GM23338 (cell line): ENCODE measurements around the gene RNF215. TPM values are rescaled to one million over a fixed set of nuclear protein-coding genes. Genes with fewer than 3 reads are reported as not detected.

Source experiments
- ATAC-seq: fragments of 200-7000 bp; cut with Tn5 transposase; 3 replicates; pipeline ENCODE4 v1.9.1; 2020
- DNase-seq: peaks from one replicate; pipeline ENCODE4 v3.0.0-alpha.2; 2015; ENCODE audit warnings: low spot score
- H2AFZ ChIP-seq: fragments of 200-600 bp; sonication (generic); 2 replicates; pipeline ENCODE4 v1.8.0; 2016; ENCODE audit warnings: antibody characterized with exemption, mild to moderate bottlenecking, moderate library complexity
- H3F3A ChIP-seq: fragments of 200-600 bp; sonication (generic); replicated peaks from 2 replicates; pipeline ENCODE4 v1.8.0; 2017; ENCODE audit warnings: antibody characterized with exemption, mixed run types, low read depth
- H3K27ac ChIP-seq: fragments of 200-600 bp; sonication (generic); 2 replicates; pipeline ENCODE4 v1.6.1; 2016; ENCODE audit warnings: low read depth
- H3K27me3 ChIP-seq: fragments of 200-600 bp; sonication (generic); 2 replicates; pipeline ENCODE4 v1.8.0; 2016; ENCODE audit warnings: mild to moderate bottlenecking, mixed run types, moderate library complexity; ENCODE audit not compliant: insufficient read depth
- H3K36me3 ChIP-seq: fragments of 200-600 bp; sonication (generic); 2 replicates; pipeline ENCODE4 v1.8.0; 2016; ENCODE audit warnings: mild to moderate bottlenecking; ENCODE audit not compliant: insufficient read depth
- H3K4me1 ChIP-seq: fragments of 200-600 bp; sonication (generic); 2 replicates; pipeline ENCODE4 v1.8.0; 2016; ENCODE audit warnings: mild to moderate bottlenecking, moderate library complexity; ENCODE audit not compliant: insufficient read depth
- H3K4me2 ChIP-seq: fragments of 200-600 bp; sonication (generic); 2 replicates; pipeline ENCODE4 v1.7.1; 2017; ENCODE audit warnings: mixed run types
- H3K4me3 ChIP-seq: fragments of 200-600 bp; sonication (generic); 2 replicates; pipeline ENCODE4 v1.6.1; 2016; ENCODE audit warnings: mixed run types
- H3K79me2 ChIP-seq: fragments of 200-600 bp; sonication (generic); replicated peaks from 2 replicates; pipeline ENCODE4 v1.8.0; 2017; ENCODE audit warnings: mild to moderate bottlenecking; ENCODE audit not compliant: insufficient read depth
- H3K9me2 ChIP-seq: fragments of 200-600 bp; sonication (generic); 2 replicates; pipeline ENCODE4 v1.8.0; 2017; ENCODE audit not compliant: insufficient read depth
- H4K20me1 ChIP-seq: fragments of 200-600 bp; sonication (generic); replicated peaks from 2 replicates; pipeline ENCODE4 v1.8.0; 2017; ENCODE audit warnings: mild to moderate bottlenecking; ENCODE audit not compliant: insufficient read depth
- H3K27ac Mint-ChIP-seq: 2 replicates; pipeline ENCODE4 v1.8.0; 2020; ENCODE audit warnings: inconsistent platforms, mild to moderate bottlenecking, moderate library complexity, mixed read lengths
- H3K27me3 Mint-ChIP-seq: 3 replicates; pipeline ENCODE4 v1.8.0; 2022; ENCODE audit warnings: low read depth, mild to moderate bottlenecking, moderate library complexity, mixed read lengths, inconsistent platforms; ENCODE audit not compliant: insufficient read depth, poor library complexity
- H3K36me3 Mint-ChIP-seq: 3 replicates; pipeline ENCODE4 v1.8.0; 2021; ENCODE audit warnings: low read depth, mild to moderate bottlenecking, inconsistent platforms, moderate library complexity, mixed read lengths
- H3K4me1 Mint-ChIP-seq: 3 replicates; pipeline ENCODE4 v1.8.0; 2020; ENCODE audit warnings: mild to moderate bottlenecking, inconsistent platforms, mixed read lengths
- H3K4me3 Mint-ChIP-seq: 3 replicates; pipeline ENCODE4 v1.8.0; 2021; ENCODE audit warnings: moderate library complexity, mild to moderate bottlenecking, inconsistent platforms, mixed read lengths
- H3K9me3 Mint-ChIP-seq: 3 replicates; pipeline ENCODE4 v1.8.0; 2020; ENCODE audit warnings: moderate library complexity, mild to moderate bottlenecking, inconsistent platforms, mixed read lengths
- CREB1 ChIP-seq: fragments of 250-450 bp; sonication (Bioruptor Pico); IDR thresholded peaks from 2 replicates; pipeline ENCODE4 v1.5.0; 2020; ENCODE audit warnings: low read depth, mild to moderate bottlenecking, moderate library complexity
- EZH2 ChIP-seq: fragments of 200-600 bp; sonication (generic); IDR thresholded peaks from one replicate; pipeline ENCODE4 v1.8.0; 2017; ENCODE audit warnings: antibody characterized with exemption, mild to moderate bottlenecking, low read depth; ENCODE audit not compliant: unreplicated experiment
- EZH2phosphoT487 ChIP-seq: fragments of 200-600 bp; sonication (generic); IDR thresholded peaks from one replicate; pipeline ENCODE4 v1.8.1; 2018; ENCODE audit warnings: antibody characterized with exemption; ENCODE audit not compliant: unreplicated experiment
- JUNB ChIP-seq: IDR thresholded peaks from one replicate; pipeline ENCODE4 v1.6.1; 2016; ENCODE audit warnings: antibody characterized with exemption; ENCODE audit not compliant: unreplicated experiment
- NANOG ChIP-seq: IDR thresholded peaks from 2 replicates; pipeline ENCODE4 v1.6.1; 2016; ENCODE audit warnings: antibody characterized with exemption, borderline replicate concordance
- POLR2AphosphoS5 ChIP-seq: IDR thresholded peaks from 2 replicates; pipeline ENCODE4 v1.6.1; 2016; ENCODE audit warnings: antibody characterized with exemption, low read depth
- STAT1 ChIP-seq: IDR thresholded peaks from one replicate; pipeline ENCODE4 v1.6.1; 2016; ENCODE audit warnings: antibody characterized with exemption; ENCODE audit not compliant: unreplicated experiment
- ZNF114 ChIP-seq: fragments of 250-450 bp; sonication (Bioruptor Pico); IDR thresholded peaks from 2 replicates; pipeline ENCODE4 v1.5.0; 2020; ENCODE audit warnings: mild to moderate bottlenecking, moderate library complexity
- ZNF331 ChIP-seq: fragments of 250-450 bp; sonication (Bioruptor Pico); IDR thresholded peaks from 2 replicates; pipeline ENCODE4 v1.5.0; 2020; ENCODE audit warnings: low read depth, mild to moderate bottlenecking, moderate library complexity
- polyA plus RNA-seq: library from polyadenylated mRNA; unstranded; fragments of >200 nt; fragmentation: Nextera tagmentation; extraction: Ambion mirVana; gene quantifications from 2 replicates; pipeline ENCODE4 v1.2.1, GENCODE V29; 2016
- total RNA-seq: library from RNA; depleted of rRNA; stranded (reverse); fragments of >200 nt; shearing (Covaris generic); gene quantifications from 2 replicates; pipeline ENCODE4 v1.2.3, GENCODE V29; 2014
- TF ChIP-seq, protein P1 (sequence below): fragments of 250-450 bp; sonication (Bioruptor Pico); IDR thresholded peaks from 2 replicates; pipeline ENCODE4 v1.5.0; 2020; ENCODE audit warnings: mild to moderate bottlenecking, moderate library complexity
- TF ChIP-seq, protein P2 (sequence below): IDR thresholded peaks from one replicate; pipeline ENCODE4 v1.6.1; 2018; ENCODE audit warnings: antibody characterized with exemption; ENCODE audit not compliant: unreplicated experiment
- TF ChIP-seq, protein P3 (sequence below), 2 experiments: fragments of 200-600 bp in 1 of 2; sonication (generic) in 1 of 2; conservative IDR thresholded peaks; 2 replicates each; pipeline versions ENCODE4 v1.5.1 to v1.6.1; 2016 to 2017; ENCODE audit warnings: antibody characterized with exemption in 2 of 2, low read depth in 2 of 2, mild to moderate bottlenecking in 2 of 2, moderate library complexity in 1 of 2

Gene RNF215
- total and polyA plus RNA-seq, 2 experiments from 2014 or later = 3.3 to 13.9 TPM

DNA sequence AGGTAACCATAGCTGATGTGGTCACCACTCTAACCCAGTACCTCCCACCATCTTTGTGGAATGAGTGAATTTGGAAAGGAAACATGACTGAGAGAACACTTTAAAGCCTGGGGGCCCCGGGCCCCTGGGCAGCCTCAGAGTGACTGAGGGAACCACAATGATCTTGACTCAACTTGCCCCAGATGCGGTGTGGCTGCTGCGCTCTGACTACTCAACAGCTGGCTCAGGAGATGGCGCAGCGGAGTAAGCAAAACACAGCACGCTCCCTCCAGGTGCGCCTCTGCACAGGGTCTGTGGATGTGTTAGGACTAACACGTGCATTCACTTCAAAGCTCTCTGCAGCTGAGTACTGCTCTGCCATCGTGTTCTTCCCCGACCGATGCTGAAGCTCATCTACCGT lies 5.9 kb downstream of the RNF215 start:
- peaks cover 8% of the 10 kb centered on the region for H3K27me3 Mint-ChIP-seq
- Histone ChIP-seq H3K9me2 (no peaks in the 10 kb centered on the region), H2AFZ (no peak overlapping the region), H3K4me1 (peaks cover 1% of the 10 kb centered on the region), H3F3A (no peaks in the 10 kb centered on the region), H4K20me1 (no peaks in the 10 kb centered on the region), H3K36me3 (no peaks in the 10 kb centered on the region), H3K79me2 (no peaks in the 10 kb centered on the region), H3K4me3 (no peak overlapping the region), H3K27ac (no peak overlapping the region), H3K4me2 (no peak overlapping the region), H3K27me3 (no peaks in the 10 kb centered on the region)
- TF ChIP-seq CREB1 (CRISPR knock-in tag) (no peak), JUNB (no peak), STAT1 (no peak), EZH2 (no peak), POLR2AphosphoS5 (no peak), ZNF331 (CRISPR knock-in tag) (no peak), NANOG (no peak), ZNF114 (CRISPR knock-in tag) (no peak), EZH2phosphoT487 (no peak)
- TF ChIP-seq, protein P1, sequence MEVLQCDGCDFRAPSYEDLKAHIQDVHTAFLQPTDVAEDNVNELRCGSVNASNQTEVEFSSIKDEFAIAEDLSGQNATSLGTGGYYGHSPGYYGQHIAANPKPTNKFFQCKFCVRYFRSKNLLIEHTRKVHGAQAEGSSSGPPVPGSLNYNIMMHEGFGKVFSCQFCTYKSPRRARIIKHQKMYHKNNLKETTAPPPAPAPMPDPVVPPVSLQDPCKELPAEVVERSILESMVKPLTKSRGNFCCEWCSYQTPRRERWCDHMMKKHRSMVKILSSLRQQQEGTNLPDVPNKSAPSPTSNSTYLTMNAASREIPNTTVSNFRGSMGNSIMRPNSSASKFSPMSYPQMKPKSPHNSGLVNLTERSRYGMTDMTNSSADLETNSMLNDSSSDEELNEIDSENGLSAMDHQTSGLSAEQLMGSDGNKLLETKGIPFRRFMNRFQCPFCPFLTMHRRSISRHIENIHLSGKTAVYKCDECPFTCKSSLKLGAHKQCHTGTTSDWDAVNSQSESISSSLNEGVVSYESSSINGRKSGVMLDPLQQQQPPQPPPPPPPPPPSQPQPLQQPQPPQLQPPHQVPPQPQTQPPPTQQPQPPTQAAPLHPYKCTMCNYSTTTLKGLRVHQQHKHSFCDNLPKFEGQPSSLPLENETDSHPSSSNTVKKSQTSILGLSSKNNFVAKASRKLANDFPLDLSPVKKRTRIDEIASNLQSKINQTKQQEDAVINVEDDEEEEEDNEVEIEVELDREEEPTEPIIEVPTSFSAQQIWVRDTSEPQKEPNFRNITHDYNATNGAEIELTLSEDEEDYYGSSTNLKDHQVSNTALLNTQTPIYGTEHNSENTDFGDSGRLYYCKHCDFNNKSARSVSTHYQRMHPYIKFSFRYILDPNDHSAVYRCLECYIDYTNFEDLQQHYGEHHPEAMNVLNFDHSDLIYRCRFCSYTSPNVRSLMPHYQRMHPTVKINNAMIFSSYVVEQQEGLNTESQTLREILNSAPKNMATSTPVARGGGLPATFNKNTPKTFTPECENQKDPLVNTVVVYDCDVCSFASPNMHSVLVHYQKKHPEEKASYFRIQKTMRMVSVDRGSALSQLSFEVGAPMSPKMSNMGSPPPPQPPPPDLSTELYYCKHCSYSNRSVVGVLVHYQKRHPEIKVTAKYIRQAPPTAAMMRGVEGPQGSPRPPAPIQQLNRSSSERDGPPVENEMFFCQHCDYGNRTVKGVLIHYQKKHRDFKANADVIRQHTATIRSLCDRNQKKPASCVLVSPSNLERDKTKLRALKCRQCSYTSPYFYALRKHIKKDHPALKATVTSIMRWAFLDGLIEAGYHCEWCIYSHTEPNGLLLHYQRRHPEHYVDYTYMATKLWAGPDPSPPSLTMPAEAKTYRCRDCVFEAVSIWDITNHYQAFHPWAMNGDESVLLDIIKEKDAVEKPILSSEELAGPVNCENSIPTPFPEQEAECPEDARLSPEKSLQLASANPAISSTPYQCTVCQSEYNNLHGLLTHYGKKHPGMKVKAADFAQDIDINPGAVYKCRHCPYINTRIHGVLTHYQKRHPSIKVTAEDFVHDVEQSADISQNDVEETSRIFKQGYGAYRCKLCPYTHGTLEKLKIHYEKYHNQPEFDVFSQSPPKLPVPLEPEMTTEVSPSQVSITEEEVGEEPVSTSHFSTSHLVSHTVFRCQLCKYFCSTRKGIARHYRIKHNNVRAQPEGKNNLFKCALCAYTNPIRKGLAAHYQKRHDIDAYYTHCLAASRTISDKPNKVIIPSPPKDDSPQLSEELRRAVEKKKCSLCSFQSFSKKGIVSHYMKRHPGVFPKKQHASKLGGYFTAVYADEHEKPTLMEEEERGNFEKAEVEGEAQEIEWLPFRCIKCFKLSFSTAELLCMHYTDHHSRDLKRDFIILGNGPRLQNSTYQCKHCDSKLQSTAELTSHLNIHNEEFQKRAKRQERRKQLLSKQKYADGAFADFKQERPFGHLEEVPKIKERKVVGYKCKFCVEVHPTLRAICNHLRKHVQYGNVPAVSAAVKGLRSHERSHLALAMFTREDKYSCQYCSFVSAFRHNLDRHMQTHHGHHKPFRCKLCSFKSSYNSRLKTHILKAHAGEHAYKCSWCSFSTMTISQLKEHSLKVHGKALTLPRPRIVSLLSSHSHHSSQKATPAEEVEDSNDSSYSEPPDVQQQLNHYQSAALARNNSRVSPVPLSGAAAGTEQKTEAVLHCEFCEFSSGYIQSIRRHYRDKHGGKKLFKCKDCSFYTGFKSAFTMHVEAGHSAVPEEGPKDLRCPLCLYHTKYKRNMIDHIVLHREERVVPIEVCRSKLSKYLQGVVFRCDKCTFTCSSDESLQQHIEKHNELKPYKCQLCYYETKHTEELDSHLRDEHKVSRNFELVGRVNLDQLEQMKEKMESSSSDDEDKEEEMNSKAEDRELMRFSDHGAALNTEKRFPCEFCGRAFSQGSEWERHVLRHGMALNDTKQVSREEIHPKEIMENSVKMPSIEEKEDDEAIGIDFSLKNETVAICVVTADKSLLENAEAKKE (CRISPR knock-in tag) = no peak
- TF ChIP-seq, protein P2, sequence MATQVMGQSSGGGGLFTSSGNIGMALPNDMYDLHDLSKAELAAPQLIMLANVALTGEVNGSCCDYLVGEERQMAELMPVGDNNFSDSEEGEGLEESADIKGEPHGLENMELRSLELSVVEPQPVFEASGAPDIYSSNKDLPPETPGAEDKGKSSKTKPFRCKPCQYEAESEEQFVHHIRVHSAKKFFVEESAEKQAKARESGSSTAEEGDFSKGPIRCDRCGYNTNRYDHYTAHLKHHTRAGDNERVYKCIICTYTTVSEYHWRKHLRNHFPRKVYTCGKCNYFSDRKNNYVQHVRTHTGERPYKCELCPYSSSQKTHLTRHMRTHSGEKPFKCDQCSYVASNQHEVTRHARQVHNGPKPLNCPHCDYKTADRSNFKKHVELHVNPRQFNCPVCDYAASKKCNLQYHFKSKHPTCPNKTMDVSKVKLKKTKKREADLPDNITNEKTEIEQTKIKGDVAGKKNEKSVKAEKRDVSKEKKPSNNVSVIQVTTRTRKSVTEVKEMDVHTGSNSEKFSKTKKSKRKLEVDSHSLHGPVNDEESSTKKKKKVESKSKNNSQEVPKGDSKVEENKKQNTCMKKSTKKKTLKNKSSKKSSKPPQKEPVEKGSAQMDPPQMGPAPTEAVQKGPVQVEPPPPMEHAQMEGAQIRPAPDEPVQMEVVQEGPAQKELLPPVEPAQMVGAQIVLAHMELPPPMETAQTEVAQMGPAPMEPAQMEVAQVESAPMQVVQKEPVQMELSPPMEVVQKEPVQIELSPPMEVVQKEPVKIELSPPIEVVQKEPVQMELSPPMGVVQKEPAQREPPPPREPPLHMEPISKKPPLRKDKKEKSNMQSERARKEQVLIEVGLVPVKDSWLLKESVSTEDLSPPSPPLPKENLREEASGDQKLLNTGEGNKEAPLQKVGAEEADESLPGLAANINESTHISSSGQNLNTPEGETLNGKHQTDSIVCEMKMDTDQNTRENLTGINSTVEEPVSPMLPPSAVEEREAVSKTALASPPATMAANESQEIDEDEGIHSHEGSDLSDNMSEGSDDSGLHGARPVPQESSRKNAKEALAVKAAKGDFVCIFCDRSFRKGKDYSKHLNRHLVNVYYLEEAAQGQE = no peak
- TF ChIP-seq, protein P3, sequence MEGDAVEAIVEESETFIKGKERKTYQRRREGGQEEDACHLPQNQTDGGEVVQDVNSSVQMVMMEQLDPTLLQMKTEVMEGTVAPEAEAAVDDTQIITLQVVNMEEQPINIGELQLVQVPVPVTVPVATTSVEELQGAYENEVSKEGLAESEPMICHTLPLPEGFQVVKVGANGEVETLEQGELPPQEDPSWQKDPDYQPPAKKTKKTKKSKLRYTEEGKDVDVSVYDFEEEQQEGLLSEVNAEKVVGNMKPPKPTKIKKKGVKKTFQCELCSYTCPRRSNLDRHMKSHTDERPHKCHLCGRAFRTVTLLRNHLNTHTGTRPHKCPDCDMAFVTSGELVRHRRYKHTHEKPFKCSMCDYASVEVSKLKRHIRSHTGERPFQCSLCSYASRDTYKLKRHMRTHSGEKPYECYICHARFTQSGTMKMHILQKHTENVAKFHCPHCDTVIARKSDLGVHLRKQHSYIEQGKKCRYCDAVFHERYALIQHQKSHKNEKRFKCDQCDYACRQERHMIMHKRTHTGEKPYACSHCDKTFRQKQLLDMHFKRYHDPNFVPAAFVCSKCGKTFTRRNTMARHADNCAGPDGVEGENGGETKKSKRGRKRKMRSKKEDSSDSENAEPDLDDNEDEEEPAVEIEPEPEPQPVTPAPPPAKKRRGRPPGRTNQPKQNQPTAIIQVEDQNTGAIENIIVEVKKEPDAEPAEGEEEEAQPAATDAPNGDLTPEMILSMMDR (conservative IDR thresholded peaks at IDR 0.05; ENCODE audit: low read depth in 2 of 2) = no peak
- no peak overlapping the region for H3K27ac Mint-ChIP-seq
- peaks cover 2% of the 10 kb centered on the region for H3K4me1 Mint-ChIP-seq
- ATAC-seq (no peak), DNase-seq (no peak)
- H3K4me3 Mint-ChIP-seq = no peak overlapping the region
- no peaks in the 10 kb centered on the region for H3K9me3 Mint-ChIP-seq
- peaks cover 17% of the 10 kb centered on the region for H3K36me3 Mint-ChIP-seq
